Choroid plexus epithelial cell (primary cell): Measurements from ENCODE around the gene CRIM1.
A peak's percentile ranks its signal among the peaks of the same experiment; 100 is the strongest.

Source experiments
- DNase-seq: peaks from one replicate; pipeline ENCODE4 v3.0.0-alpha.2; 2010; ENCODE audit warnings: low read depth
- H3K4me3 ChIP-seq: 2 replicates; pipeline ENCODE4 v1.5.1; 2011; ENCODE audit warnings: low read depth, mild to moderate bottlenecking, control low read depth, low read length, moderate library complexity
- CTCF ChIP-seq: conservative IDR thresholded peaks from 2 replicates; pipeline ENCODE4 v1.5.1; 2011; ENCODE audit warnings: low read depth, mild to moderate bottlenecking, control low read depth, inconsistent platforms, low read length, moderate library complexity

Gene CRIM1

GRCh38 chr2:36482576-36483214 lies 127.1 kb downstream of the CRIM1 start:
- TF ChIP-seq CTCF = no peak
- DNase-seq = peak; percentile 93
- H3K4me3 ChIP-seq = no peak overlapping the region

- DNase-seq = no peak
- no peak for TF ChIP-seq CTCF
- H3K4me3 ChIP-seq = no peak overlapping the region
Observed at GRCh38 chr2:36483290-36483689, 127.7 kb downstream of the CRIM1 start.

DNA sequence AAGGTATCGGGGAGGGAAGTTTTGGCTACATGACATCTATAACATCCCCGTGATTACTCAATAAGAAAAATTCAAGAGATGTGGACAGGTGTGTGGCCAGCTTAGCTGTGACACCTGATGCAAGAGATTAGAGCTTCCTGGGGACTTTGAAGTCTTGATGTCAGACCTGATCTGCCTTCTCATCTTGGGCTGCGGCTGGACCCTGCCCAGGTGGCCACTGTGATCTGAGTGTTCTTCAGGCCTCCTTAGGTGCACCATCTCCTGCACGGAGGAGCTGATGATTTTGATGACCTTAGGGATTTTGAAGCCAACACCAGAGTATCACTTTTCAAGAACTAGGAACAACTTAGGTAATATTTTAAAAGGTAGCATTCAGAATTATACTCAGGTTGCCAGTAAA lies 128.9 kb downstream of the CRIM1 start:
- DNase-seq = no peak
- H3K4me3 ChIP-seq = no peak overlapping the region
- no peak for TF ChIP-seq CTCF

DNA sequence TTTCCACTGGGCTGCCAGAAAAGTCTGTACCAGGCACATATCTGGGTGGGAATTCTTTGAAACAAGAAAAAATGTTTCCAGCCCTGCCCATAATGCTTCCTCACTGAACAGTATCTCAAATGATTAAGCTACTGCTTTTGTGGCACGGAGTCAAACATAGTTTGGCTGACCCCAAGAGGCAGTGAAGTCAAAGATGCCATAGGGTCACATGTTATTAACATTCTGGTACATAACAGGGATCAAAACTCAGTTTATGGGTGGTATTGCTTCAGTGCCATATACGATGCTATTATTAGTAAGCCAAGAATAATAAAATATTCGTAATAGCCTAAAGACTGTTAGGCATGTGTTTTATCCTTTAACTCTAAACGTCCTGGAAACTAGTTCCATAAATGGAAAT lies 129.9 kb downstream of the CRIM1 start:
- no peak overlapping the region for H3K4me3 ChIP-seq
- no peak for TF ChIP-seq CTCF
- peak; percentile 94 for DNase-seq

DNA sequence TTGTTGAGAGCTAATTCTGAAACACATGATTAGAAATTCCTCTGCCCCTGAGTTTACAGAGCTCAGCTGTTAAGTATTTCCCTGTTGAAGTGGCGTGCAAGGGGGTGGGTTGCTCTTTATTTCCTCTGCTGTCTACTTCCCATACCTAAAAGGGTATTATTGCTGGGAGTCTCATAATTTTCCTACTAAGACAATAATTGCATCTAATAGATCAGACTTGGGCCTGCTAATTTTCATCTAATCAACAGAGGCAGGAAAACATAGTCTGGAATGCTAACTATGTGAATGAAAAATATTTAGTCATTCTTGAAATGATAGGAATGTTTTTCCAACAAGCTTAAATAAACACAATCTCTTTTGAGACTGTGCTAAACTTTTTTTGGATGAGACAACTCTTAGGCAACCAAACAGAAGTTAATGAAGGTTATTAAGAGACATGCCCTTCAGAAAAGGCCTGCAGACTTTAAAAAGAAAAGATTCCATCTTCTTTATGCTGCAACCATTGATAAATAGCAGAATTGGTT lies 131.0 kb downstream of the CRIM1 start:
- TF ChIP-seq CTCF = no peak
- no peak overlapping the region for H3K4me3 ChIP-seq
- peak; percentile 88 for DNase-seq

GRCh38 chr2:36487947-36488346 lies 132.4 kb downstream of the CRIM1 start:
- DNase-seq = peak; percentile 21
- TF ChIP-seq CTCF = no peak
- no peak overlapping the region for H3K4me3 ChIP-seq

- peak; percentile 86 for DNase-seq
- H3K4me3 ChIP-seq = no peak overlapping the region
- no peak for TF ChIP-seq CTCF
Observed at GRCh38 chr2:36489281-36489680, 133.7 kb downstream of the CRIM1 start.
